Spleen (tissue), 11 donors: ENCODE data around the gene C19orf85. TPM values are rescaled to one million over a fixed set of nuclear protein-coding genes. Genes with fewer than 3 reads are reported as not detected.

Experiments used
- DNase-seq: peaks from one replicate; pipeline ENCODE4 v3.0.0-alpha.2; 2020
- H3K27ac ChIP-seq, 8 donors: fragments of 200-600 bp; sonication (generic) in 7 of 8; 1 replicate in 4 of 8; 2 replicates in 4 of 8; pipeline versions ENCODE4 v1.5.0 to v1.8.0; 2016 to 2021; ENCODE audit warnings: inconsistent platforms in 4 of 8, mild to moderate bottlenecking in 4 of 8, moderate library complexity in 1 of 8
- H3K27me3 ChIP-seq, 7 donors: fragments of 200-600 bp; sonication (generic) in 6 of 7; replicated peaks in 1 of 7; 1 replicate in 4 of 7; 2 replicates in 3 of 7; pipeline versions ENCODE4 v1.5.0 to v1.8.0; 2016 to 2021; ENCODE audit warnings: inconsistent platforms in 3 of 7, mild to moderate bottlenecking in 1 of 7
- H3K36me3 ChIP-seq, 6 donors: fragments of 200-600 bp; sonication (generic) in 5 of 6; 1 replicate in 4 of 6; 2 replicates in 2 of 6; pipeline versions ENCODE4 v1.5.0 to v1.8.0; 2016 to 2021; ENCODE audit warnings: inconsistent platforms in 2 of 6
- H3K4me1 ChIP-seq, 6 donors: fragments of 200-600 bp; sonication (generic) in 5 of 6; 1 replicate in 3 of 6; 2 replicates in 3 of 6; pipeline versions ENCODE4 v1.5.0 to v1.8.0; 2016 to 2021; ENCODE audit warnings: inconsistent platforms in 3 of 6
- H3K4me3 ChIP-seq, 8 donors: fragments of 200-600 bp; sonication (generic) in 7 of 8; 1 replicate in 4 of 8; 2 replicates in 4 of 8; pipeline versions ENCODE4 v1.5.0 to v1.8.0; 2016 to 2021; ENCODE audit warnings: inconsistent platforms in 4 of 8, mild to moderate bottlenecking in 4 of 8, moderate library complexity in 2 of 8
- H3K9me3 ChIP-seq, 8 donors: fragments of 200-600 bp; sonication (generic) in 7 of 8; 1 replicate in 4 of 8; 2 replicates in 4 of 8; pipeline versions ENCODE4 v1.5.0 to v1.8.0; 2016 to 2021; ENCODE audit warnings: inconsistent platforms in 4 of 8
- CTCF ChIP-seq, 11 experiments: fragments of 200-600 bp in 7 of 11; fragments of 450-650 bp in 4 of 11; sonication (generic) in 4 of 11; IDR thresholded peaks in 8 of 11; conservative IDR thresholded peaks in 3 of 11; 1 replicate in 7 of 11; 2 replicates in 4 of 11; pipeline versions ENCODE4 v1.4.0 to v1.8.0; 2016 to 2021; ENCODE audit warnings: antibody characterized with exemption in 11 of 11, inconsistent platforms in 4 of 11, mild to moderate bottlenecking in 1 of 11
- POLR2A ChIP-seq, 3 donors: fragments of 450-650 bp; IDR thresholded peaks; one replicate each; pipeline ENCODE4 v1.5.1; 2017; ENCODE audit warnings: antibody characterized with exemption in 3 of 3, mild to moderate bottlenecking in 1 of 3
- POLR2AphosphoS5 ChIP-seq, 3 donors: sonication (generic); formaldehyde crosslinking; IDR thresholded peaks; one replicate each; pipeline ENCODE4 v1.5.1; 2017; ENCODE audit warnings: antibody characterized with exemption in 3 of 3
- WGBS, 5 donors: extraction: QIAGEN DNeasy Blood & Tissue Kit in 3 of 5; methylation state at CpG; one replicate each; pipeline versions ENCODE4 v1.1.5 to v1.1.7; 2013 to 2018; 5-methylcytosine and 5-hydroxymethylcytosine counted together
- intact Hi-C: fragments of 100-400 bp; cut with DNase I; formaldehyde crosslinking; loops from one replicate; pipeline ENCODE4 v1.15.0; 2023; ENCODE audit warnings: low total_unique reads
- polyA plus RNA-seq, 3 donors: library from polyadenylated mRNA; stranded (reverse); fragments of 200-250 nt; gene quantifications; one replicate each; pipeline ENCODE4 v1.2.1, GENCODE V29; 2013
- total RNA-seq, 7 donors: library from RNA; depleted of rRNA in 3 of 7; stranded (reverse); fragments of >200 nt in 3 of 7; fragmentation: NEBNext Ultra II Directional in 4 of 7; extraction: Animal tissue kit (Norgen Biotek cat#: 25700) in 4 of 7; gene quantifications; one replicate each; pipeline versions ENCODE4 v1.1.0 to v1.2.1, GENCODE V29; 2016 to 2021
- donor health status: healthy with polysubstance abuse.
- donor health status: DM: no; HTN: no; CAD: no; lungs with moderate emphysema.
- donor health status: DM: no; HTN: no; CAD: no.
- donor health status: Bipolar disorder and iron deficiency.
- donor health status: healthy.
- donor health status: DM: no; HTN: no; CAD: no.
- donor health status: DM: yes; HTN: yes; CAD: no.

C19orf85 gene
- total and polyA plus RNA-seq, 10 donors = not detected

GRCh38 chr19:55472463-55472862, 7.9 kb upstream of the C19orf85 start:
- Histone ChIP-seq H3K4me1 (peaks cover 0 to 37% (median 21%) of the 10 kb centered on the region in 6 donors), H3K9me3 (no peaks in the 10 kb centered on the region), H3K4me3 (no peak overlapping the region), H3K36me3 (no peaks in the 10 kb centered on the region), H3K27me3 (no peaks in the 10 kb centered on the region), H3K27ac (peak overlapping the region in 3 of 8 donors; percentile 56 to 64 (median 61))
- WGBS, 5 donors = 78 to 89% (median 80%) methylated on average over 6 to 8 of the region's 8 CpGs
- intact Hi-C loops = no loop called here
- TF ChIP-seq POLR2AphosphoS5 (IDR thresholded peaks at IDR 0.05) = no peak
- TF ChIP-seq CTCF (IDR thresholded peaks at IDR 0.05 in 8 of 11, conservative IDR thresholded peaks at IDR 0.05 in 3 of 11) = no peak
- no peak for TF ChIP-seq POLR2A (IDR thresholded peaks at IDR 0.05)
- no peak for DNase-seq

GRCh38 chr19:55471266-55471665, 6.7 kb upstream of the C19orf85 start:
- no peaks in the 10 kb centered on the region for H3K9me3 ChIP-seq
- H3K27me3 ChIP-seq = no peaks in the 10 kb centered on the region
- H3K36me3 ChIP-seq = no peaks in the 10 kb centered on the region
- peaks cover 0 to 35% (median 17%) of the 10 kb centered on the region in 6 donors for H3K4me1 ChIP-seq
- WGBS, 5 donors = 81 to 92% (median 88%) methylated on average over 13 of the region's 13 CpGs
- TF ChIP-seq CTCF (IDR thresholded peaks at IDR 0.05 in 8 of 11, conservative IDR thresholded peaks at IDR 0.05 in 3 of 11) (no peak), POLR2A (IDR thresholded peaks at IDR 0.05) (no peak), POLR2AphosphoS5 (IDR thresholded peaks at IDR 0.05) (no peak)
- no peak overlapping the region for H3K4me3 ChIP-seq
- no peak overlapping the region for H3K27ac ChIP-seq
- no peak for DNase-seq
- intact Hi-C loops = no loop called here

GRCh38 chr19:55468054-55468393, 3.5 kb upstream of the C19orf85 start:
- Histone ChIP-seq H3K27me3 (no peaks in the 10 kb centered on the region), H3K4me1 (peaks cover 0 to 17% (median 8%) of the 10 kb centered on the region in 6 donors), H3K36me3 (no peaks in the 10 kb centered on the region), H3K9me3 (no peaks in the 10 kb centered on the region), H3K4me3 (no peak overlapping the region), H3K27ac (peak overlapping the region in 1 of 8 donors; percentile 0)
- intact Hi-C loops = no loop called here
- 11 to 41% (median 21%) methylated on average over 4 of the region's 4 CpGs for WGBS, 5 donors
- TF ChIP-seq CTCF (IDR thresholded peaks at IDR 0.05 in 8 of 11, conservative IDR thresholded peaks at IDR 0.05 in 3 of 11) = peak in 4 of 11 experiments; percentile 14 to 47 (median 29)
- no peak for TF ChIP-seq POLR2A (IDR thresholded peaks at IDR 0.05)
- TF ChIP-seq POLR2AphosphoS5 (IDR thresholded peaks at IDR 0.05) = no peak
- no peak for DNase-seq

DNA sequence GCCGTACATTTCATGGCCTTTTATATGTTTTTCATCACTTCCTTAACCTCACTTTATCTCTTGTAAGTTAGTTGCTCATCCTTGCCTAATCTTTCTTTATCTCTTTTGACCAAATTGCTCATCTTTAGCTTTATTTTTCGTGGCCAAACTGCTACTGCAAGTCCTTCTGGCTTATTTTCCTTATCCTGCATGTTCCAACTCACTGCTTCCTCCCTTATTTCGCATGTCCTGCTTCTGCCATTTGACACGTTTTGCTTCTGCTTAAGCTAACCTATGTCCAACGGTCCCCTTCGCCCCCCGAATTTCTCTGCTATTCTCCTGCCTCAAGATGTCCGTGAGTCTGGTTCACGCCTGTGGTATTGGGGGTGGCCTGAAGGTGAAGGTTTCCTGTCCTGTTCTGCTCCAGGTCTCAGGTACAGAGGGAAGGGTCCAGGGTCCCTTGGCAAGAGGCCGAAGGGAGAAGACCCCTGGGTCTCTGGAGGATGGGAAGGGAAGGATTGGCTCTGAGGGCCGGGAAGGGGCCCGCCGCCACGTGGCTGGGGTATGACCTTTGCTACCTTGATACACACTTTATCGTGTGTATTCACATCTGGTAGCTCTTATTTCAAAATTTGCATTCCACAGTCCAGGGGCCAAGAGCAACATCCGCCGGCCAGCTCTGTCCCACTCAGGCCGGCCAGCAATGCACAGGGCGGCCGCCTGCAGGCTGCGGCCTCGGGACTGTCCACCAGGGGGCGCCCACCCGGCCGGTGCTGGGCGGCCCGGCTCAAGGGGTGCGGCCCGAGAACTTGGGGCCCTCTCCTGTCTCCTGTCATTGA, 2.9 kb upstream of the C19orf85 start:
- no peaks in the 10 kb centered on the region for H3K9me3 ChIP-seq
- no peak overlapping the region for H3K4me3 ChIP-seq
- no peaks in the 10 kb centered on the region for H3K27me3 ChIP-seq
- H3K36me3 ChIP-seq = no peaks in the 10 kb centered on the region
- H3K4me1 ChIP-seq = peaks cover 0 to 17% (median 13%) of the 10 kb centered on the region in 6 donors
- DNase-seq = peak; percentile 93
- TF ChIP-seq POLR2A (IDR thresholded peaks at IDR 0.05) (no peak), CTCF (IDR thresholded peaks at IDR 0.05 in 8 of 11, conservative IDR thresholded peaks at IDR 0.05 in 3 of 11) (peak; percentile 87 to 100 (median 99)), POLR2AphosphoS5 (IDR thresholded peaks at IDR 0.05) (peak in 2 of 3 donors; percentile 57 to 70)
- WGBS, 5 donors = 32 to 44% (median 39%) methylated on average over 22 to 29 of the region's 29 CpGs
- intact Hi-C loops = loop anchor here (2.0 kb wide), 1 partner anchor 37 kb away; no protein-coding TSS in a partner anchor
- peak overlapping the region in 1 of 8 donors; percentile 0 for H3K27ac ChIP-seq
